Right lobe of liver (tissue), 4 donors: ENCODE results near the gene RPS6KA2.

ENCODE experiments used
- CTCF ChIP-seq, 4 donors: fragments of 200-600 bp in 3 of 4; fragments of 450-650 bp in 1 of 4; IDR thresholded peaks; one replicate each; pipeline versions ENCODE4 v1.5.1 to v1.8.0; 2016 to 2022; ENCODE audit warnings: antibody characterized with exemption in 4 of 4, mild to moderate bottlenecking in 2 of 4
- POLR2A ChIP-seq: fragments of 450-650 bp; IDR thresholded peaks from one replicate; pipeline ENCODE4 v1.6.1; 2017; ENCODE audit warnings: antibody characterized with exemption, mild to moderate bottlenecking
- donor health status: DM: no; HTN: no; CAD: no.
- donor health status: DM: no; HTN: no; CAD: no.
- donor health status: DM: no; HTN: yes; CAD: no.

- TF ChIP-seq POLR2A (no peak), CTCF (IDR thresholded peaks at IDR 0.05) (no peak)
These were observed 6.5 kb downstream of the RPS6KA2 start for GRCh38 chr6:166620478-166621113.
